GM23248 (cell line): ENCODE results near the gene NOSIP.

Experiments
- EZH2 ChIP-seq: fragments of 200-600 bp; sonication (generic); IDR thresholded peaks from 2 replicates; pipeline ENCODE4 v1.6.1; 2018; ENCODE audit warnings: antibody characterized with exemption, mild to moderate bottlenecking; ENCODE audit not compliant: insufficient read depth, poor library complexity, severe bottlenecking
- EZH2phosphoT487 ChIP-seq: fragments of 200-600 bp; sonication (generic); IDR thresholded peaks from 2 replicates; pipeline ENCODE4 v1.6.1; 2018; ENCODE audit warnings: antibody characterized with exemption, moderate library complexity, mild to moderate bottlenecking, low read depth; ENCODE audit not compliant: insufficient read depth

- no peak for TF ChIP-seq EZH2phosphoT487
- TF ChIP-seq EZH2, result no peak
These were observed 36.2 kb upstream of the NOSIP start for GRCh38 chr19:49616532-49616931.
